NCI-H524 treated with DMSO at 0.1 percent for 48 hours (cell line): ENCODE results near the gene UGT1A9.
"Not testable (repeated sequence)": the region's sequence is repeated elsewhere in the genome, so short reads cannot be mapped to it uniquely, and the experiment has no call there.

ENCODE experiments used
- DNase-seq: peaks from one replicate; lab custom pipeline; 2025; lab: John Stamatoyannopoulos, UW

The UGT1A9 gene

DNA sequence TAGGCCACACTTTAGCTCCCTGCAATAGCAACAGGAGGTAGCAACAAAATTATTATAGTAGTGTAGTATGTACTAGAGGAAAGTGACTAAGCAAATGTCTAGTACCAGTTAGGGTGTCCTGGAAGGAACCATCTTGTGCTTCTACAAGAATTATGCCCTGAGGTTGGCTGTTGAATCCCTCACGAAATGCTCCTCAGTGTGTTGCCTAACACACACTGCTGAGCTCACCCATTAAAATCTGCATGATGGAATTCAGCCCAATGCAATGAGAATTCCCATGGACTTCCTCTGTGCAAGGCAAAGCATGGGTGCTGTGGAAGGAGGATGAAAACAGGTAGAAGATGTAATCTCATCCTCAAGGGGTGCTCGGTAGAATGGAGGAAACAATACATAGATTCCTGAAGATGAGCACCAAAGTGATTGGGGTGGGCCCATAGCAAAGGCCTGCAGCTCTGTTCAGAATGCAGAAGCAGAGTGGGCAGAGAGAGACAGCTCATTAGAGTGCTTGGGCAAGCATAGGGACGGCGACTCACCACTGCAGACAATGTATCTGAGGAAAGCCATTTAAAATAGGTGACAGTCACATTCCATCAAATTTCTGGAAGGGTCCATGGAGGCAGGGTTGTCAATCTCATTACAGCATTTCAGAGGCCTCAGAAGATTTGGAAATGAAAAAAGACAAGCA lies 8.8 kb downstream of the UGT1A9 start:
- no peak for DNase-seq

DNA sequence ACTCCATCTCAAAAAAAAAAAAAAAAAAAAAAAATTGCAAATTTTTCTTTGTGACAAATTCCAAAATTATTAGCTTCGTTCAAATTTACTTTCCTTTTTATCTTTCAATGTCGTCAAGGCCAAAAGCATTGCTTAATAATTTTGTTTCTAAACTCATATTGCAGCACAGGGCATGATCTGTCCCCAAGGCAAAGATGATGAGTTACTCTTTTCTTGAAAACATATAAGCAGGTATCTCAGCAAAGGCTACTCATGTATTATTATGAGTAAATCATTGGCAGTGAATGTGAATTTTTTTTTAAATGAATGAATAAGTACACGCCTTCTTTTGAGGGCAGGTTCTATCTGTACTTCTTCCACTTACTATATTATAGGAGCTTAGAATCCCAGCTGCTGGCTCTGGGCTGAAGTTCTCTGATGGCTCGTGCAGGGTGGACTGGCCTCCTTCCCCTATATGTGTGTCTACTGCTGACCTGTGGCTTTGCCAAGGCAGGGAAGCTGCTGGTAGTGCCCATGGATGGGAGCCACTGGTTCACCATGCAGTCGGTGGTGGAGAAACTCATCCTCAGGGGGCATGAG lies 9.9 kb downstream of the UGT1A9 start, which contains the start of gene UGT1A7:
Gene UGT1A7 (plus strand): TSS at position 381 of the 579 bp plus-strand sequence. CDS start 37 bp downstream, at position 418.
- DNase-seq = no peak

DNA sequence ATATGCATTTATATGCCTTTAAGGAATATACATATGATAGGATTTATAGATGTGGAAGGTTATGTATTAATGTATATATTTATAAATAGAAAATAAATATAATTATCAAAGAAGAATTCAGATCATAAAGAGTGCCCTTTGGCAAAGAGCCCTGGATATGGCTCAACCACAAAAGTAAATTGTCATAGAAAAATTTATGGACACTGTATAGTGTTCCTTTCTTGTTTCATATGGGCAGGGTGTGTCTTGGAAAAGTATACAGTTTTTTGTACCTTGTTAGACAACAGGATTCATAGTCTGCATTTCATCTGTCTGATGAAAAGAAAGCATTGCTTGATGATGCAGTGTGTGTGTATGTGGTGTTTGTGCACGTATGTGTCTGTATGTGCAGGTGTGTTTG lies 12.9 kb downstream of the UGT1A9 start:
- no peak for DNase-seq

DNA sequence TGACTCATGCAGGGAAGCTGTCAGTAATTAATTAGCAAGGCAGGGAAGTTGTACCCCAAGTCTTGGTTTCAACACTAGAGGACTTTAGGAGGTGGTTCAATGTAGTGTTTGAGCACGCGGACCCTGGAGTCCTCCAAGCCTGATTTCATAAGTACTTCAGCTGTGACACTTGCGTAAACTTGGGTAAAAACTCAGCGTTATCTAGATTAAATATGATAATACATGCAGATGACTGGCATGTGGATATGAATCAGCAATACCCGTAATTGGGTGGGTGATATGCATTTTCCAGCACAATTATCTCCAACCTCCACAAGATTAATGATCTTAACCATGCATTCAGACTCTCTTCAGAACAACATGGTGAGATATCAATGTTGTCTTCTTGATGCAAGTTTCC lies 15.2 kb downstream of the UGT1A9 start:
- no peak for DNase-seq

DNA sequence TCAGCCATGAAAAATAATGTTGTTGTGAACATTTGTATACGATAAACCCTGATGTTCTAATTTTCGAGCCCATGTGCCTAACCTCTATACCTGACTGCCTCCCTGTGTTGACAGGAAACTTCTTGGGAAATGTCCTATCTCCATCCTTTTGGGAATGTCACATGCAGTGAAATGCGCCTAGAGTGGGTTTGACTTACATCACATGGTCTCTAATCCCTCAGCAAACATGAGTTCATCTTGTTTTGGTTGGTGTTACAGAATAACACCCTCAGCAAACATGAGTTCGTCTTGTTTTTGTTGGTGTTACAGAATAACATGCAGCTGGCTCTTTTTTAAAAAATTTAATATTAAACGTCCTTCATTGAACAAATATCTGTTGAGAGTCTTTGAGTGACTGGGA lies 16.6 kb downstream of the UGT1A9 start:
- DNase-seq = no peak

DNA sequence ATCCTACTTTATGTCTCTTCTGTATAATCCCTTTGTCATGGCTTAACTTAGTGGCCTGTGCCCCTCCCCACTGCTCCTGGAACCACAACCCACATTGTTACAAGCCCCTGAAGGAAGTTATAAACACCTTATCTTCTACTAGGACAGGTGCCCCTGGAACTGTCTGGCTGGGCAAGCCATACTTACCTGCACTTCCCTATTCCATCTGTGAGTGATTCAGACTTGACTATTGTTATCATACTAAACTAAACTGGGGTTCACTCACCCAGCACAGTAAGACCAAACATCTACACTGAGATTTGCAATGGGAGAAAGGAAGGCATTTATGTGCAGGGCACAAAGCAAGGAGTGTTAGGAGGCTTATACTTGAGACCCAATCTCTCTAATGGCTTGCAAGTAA lies 17.3 kb downstream of the UGT1A9 start:
- DNase-seq = no peak

DNA sequence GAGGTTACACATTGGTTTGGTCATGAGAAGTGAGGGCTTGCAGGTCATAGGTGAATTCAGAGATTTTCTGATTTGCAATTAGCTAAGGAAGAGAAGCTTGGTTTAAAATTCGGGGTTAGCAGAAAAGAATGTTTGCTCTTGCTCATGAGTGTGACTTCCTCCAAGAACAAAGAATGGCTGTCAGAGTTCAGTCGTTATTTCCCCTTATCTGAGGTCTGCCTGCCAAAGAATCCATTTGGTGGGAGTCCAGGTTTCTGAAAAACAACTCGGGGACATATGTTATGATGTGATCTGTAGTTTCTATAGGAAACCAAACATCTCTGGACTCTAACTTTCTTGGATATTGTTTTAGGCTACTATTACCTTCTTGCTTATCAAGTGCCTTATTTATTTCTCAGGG lies 17.8 kb downstream of the UGT1A9 start:
- DNase-seq = no peak

DNA sequence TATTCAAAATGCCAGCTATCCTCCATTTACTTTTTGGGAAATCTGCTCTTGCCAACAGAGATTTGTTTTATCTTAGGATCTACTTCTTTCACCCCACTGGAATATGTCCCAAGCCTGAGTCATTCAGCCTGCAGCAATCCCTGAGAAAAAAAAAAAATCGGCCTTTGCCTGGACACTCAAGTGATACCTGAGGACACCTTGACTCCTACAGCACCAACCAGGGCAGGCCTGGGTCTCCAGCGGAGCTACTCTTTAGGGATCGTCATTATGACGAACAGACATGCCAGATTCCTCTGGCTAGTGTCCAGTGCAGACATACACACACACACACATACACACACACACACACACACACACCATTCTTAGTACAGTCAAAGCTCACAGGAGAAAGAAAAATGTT lies 18.7 kb downstream of the UGT1A9 start:
- no peak for DNase-seq

DNA sequence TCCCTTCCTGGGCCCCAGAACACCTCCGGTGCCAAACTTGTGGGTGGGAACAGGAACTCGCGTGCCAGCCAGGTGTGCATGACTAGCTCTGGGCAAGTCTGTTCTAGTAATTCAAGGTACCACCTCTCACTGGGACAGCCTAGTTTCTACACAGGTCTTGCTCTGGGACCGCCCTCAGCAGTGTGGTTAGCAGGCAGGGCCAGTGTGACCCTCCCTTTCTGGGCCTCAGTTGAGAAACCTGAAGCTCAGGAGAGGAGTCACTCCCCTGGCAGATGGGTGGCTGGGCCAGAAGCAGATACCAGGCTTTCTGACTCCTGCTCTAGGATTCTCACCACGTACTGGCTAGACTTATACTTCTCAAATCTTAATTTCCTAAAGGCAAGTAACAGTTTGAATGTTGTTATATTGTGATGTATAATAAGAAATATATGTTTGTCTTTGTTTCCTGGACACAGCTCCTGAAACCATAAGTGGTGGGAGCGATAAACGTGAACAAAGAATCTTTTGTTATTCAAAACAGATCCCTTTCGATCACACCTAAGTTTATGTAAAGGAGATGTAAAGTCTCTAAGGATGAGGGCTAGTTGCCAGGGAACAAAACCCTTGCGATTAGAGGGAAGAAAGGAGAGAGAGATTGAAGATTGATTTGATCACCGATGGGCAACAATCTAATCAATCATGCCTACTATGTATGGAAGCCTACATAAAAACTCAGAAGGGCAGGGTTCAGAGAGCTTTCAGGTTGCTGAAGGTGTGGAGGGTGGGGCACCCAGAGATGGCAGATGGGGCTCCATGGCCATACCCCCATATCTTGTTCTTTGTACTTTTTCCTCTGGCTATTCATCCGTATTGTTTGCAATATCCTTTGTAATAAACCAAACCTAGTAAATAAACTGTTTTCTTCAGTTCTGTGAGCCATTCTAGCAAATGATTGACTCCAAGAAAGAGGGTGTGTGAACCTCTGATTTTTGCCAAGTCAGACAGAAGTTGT lies 20.0 kb downstream of the UGT1A9 start:
- no peak for DNase-seq

DNA sequence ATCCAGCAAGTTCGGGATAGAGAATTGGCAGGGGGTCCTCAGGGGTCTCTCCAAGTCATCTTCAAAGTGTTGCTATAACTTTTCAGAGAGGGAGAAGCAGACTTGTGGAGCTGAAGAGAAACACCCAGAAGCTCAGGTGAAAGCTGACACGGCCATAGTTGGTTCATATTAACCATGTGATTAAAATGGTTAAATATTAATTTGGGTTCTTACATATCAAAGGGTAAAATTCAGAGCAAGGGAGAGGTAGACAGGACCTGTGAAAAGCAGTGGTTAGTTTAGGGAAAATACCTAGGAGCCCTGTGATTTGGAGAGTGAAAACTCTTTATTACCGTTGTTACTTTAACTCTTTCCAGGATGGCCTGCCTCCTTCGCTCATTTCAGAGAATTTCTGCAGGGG lies 20.9 kb downstream of the UGT1A9 start, which contains the start of gene UGT1A6:
Gene UGT1A6 (plus strand): TSS at position 243 of the 400 bp plus-strand sequence. CDS start 115 bp downstream, at position 358.
- no peak for DNase-seq

DNA sequence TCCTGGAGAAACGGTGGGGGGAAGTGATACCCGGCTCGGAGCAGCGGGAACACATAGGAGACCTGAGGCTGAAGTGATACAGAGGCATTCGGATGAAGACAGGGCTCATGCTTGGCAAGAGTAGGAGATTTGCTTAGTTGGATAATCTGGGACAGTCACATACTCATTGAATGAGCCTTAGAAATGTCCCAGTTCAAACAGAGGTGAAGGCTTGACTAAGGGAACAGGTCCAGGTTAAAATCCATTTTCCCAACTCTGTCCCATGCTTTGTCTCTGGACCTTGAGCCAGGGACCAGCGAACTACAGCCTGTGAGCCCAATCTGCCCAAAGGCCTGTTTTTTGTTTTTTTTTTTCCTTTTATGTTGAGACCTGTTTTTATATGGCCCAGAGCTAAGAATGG lies 22.3 kb downstream of the UGT1A9 start:
- no peak for DNase-seq

DNA sequence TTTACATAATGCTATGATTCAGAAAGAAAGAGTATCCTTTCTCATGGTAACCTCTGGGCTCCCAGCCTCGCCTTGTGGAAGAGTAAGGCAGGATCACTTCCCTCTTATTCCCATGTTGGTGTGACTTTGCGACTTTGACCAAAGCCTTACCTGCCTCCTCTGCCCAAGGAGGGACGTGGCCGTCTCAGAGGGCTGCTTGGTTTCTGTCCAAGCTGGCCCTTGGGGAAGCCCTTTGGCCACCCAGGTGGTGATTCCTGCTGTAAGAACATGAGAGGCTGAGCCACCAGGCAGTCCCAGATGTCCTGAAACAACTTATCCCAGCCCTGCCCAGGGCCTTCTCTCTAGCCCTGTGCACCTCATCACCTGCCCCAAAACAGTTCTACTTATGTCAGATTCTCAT lies 27.0 kb downstream of the UGT1A9 start:
- DNase-seq = no peak

DNA sequence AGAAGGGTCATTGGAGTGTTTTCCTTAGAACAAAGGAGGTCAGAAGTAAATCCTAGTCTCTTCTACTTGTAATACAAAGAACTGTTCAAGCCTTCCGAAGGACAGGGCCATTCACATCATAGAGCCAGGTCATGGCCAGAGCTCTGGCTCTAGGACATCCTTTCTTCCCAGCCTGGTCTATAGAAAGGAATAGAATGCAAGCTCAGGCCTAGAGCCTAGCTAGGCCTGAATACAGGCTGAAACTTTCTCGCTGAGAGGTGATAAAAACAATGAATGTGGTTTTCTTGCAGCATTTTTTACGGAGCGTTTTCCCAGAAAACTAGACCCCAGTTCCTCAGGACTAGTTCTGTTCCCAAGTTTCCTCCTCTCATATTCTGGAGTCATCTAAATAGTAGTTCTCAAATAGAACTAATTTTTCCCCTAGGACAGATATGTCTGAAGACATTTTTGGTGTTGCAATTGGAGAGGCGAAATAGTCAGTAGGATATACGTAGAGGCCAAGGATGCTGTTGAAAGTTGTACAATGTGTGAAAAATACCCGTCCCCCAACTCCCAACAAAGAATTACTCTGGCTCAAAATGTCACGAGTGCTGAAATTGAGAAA lies 27.8 kb downstream of the UGT1A9 start:
- no peak for DNase-seq

DNA sequence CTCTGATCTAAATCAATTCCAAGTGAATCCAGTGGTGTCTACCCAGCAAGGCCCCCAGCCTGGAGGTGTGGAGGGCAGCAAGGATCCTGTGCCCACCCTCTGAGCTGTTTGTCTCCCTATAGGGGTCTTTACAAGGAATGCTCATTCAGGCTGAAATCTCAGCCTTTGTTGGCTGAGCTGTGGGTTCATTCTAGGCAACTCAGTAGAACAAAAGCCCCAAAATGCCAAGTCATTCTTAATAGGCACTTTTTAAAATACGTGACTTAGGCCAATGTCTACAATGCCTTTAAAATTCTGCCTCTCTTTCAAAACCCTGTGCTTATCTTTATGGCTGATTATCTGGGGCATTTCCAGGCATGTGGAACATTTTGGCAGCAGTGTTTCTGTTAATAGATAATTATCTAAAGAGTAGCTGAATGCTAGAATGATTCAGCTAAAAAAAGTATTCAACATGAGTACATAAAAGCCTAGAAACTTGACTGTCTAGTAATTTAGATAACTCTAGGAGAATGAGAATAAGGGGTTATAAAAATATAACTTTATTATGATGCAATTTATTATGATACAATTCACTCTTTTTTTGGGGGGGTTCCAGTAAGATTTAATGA lies 28.4 kb downstream of the UGT1A9 start:
- DNase-seq = no peak

DNA sequence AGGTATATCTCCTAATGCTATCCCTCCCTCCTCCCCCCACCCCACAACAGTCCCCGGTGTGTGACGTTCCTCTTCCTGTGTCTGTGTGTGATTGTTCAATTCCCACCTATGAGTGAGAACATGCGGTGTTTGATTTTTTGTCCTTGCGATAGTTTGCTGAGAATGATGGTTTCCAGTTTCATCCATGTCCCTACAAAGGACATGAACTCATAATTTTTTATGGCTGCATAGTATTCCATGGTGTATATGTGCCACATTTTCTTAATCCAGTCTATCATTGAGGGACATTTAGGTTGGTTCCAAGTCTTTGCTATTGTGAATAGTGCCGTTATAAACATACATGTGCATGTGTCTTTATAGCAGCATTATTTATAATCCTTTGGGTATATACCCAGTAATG lies 29.1 kb downstream of the UGT1A9 start:
- DNase-seq = not testable (repeated sequence)

DNA sequence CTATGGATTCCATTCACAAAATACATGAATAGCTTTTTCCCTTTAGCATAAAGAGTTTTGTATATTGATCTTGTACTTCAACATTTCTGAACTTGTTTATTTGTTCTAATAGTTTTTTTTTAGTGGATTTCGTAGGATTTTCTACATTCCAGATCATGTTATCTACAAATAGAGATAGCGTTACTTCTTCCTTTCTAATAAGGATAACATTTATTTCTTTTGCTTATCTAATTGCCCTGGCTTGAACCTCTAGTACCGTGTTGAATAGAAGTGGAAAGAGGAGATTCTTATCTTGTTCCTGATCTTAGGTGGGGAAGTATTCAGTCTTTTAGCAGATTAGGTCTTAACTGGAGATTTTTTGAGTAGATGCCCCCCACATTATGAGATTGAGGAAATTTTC lies 30.5 kb downstream of the UGT1A9 start:
- DNase-seq = no peak

DNA sequence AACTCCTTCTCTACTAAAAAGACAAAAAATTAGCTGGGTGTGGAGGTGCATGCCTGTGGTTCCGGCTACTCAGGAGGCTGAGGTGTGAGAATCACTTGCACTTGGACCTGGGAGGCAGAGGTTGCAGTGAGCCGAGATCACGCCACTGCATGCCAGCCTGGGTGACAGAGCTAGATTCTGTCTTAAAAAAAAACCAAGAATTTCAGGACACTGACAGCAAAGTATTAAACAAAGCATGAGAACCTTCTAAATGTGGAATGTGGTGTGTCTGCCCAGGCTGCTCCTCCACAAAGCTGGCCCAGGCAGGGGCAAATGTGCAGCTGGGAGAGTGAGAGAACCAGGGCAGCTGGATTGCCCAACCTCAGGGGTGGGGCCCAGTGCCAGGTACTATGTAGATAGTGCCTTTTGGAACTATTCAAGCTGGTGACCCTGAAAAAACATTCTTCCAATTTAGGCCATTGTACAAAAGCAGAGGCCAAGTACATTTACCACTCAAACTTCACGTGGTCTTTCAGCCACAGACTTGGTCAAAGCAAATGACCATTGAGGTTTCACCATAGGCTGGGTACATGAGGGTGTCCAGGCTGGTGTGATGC lies 34.3 kb downstream of the UGT1A9 start:
- DNase-seq = no peak

DNA sequence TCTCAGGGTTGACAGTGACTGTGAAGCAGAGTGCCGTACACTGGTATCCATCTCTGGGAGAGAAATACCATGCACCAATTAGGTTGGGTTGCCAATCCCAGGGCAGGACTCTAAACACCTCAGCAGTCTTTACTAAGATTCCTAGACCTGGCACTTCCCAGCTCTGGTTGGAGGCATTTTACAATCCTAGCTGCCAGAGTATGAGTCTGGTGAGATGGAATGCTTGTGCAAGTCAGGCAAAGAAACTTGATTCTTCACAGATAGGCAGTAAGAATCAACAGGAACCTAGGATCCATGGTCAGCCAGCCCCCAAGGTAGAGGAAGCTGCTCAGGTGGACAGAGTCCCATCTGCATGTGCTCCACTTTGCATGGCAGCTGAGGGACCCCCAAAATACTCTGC lies 35.0 kb downstream of the UGT1A9 start:
- no peak for DNase-seq

DNA sequence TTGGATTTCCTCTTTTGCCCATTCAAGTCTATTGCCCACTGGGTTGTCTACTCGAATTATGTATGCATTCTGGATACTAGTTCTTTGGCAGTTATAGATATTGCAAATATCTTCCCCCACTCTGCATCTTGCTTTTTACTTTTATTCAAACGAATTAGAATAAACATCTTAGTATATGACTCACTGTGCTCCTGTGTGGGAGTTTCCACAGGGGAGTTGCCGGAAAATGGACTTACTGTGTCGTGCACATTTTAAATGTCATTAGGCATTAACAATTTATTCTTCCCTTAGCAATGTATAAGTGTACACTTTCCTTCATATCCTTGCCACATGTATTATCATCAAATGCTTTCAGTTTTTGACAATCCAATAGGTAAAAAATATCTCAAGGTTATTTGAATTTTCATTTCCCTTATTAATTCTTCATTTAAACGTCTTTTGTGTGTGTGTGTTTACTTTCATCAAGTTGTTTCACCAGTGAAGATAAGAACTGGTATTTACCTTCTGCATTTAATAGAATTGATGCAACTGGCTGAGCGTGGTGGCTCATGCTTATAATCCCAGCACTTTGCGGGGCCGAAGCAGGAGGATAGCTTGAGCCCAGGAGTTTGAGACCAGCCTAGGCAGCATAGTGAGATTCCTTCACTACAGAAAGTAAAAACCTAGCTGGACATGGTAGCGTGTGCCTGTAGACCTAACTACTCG lies 36.4 kb downstream of the UGT1A9 start:
- DNase-seq = no peak

DNA sequence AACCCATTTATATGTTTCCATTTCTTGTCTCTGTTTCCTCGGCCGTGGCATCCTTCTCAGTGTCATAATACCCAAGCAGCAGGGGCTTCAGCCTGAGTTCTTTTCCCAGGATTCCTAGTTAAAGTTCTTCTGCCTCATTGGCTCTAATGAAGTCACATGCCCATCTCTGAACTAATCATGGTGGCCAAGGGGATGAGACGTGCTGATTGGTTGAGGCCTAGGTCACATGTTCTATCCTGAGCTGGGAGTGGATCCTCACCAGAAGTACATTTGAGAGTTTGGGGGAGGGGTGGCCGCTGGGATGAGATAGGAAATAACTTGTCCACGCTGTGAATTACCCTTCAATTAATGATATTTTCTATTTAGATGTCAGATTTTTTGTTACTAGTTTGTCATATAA lies 37.2 kb downstream of the UGT1A9 start:
- DNase-seq = no peak
